PC-9 (cell line): ENCODE measurements around the gene CKAP2. TPM values are rescaled to one million over a fixed set of nuclear protein-coding genes. Genes with fewer than 3 reads are reported as not detected.
"Not testable (repeated sequence)": the region's sequence is repeated elsewhere in the genome, so short reads cannot be mapped to it uniquely, and the experiment has no call there.

ENCODE experiments used
- BruUV-seq: library from RNA; stranded (reverse); fragments of 400-500 nt; replicated peaks from 2 replicates; lab custom pipeline; 2021; lab: Mats Ljungman, UMichigan
- CTCF ChIA-PET: fragments of 300-600 bp; sonication (Branson Sonifier 250); formaldehyde crosslinking; loops from one replicate; lab custom pipeline; 2022; ENCODE audit warnings: antibody characterized with exemption; lab: Charles Lee
- POLR2A ChIA-PET: fragments of 300-600 bp; sonication (Branson Sonifier 250); formaldehyde crosslinking; loops from one replicate; lab custom pipeline; 2022; ENCODE audit warnings: antibody characterized with exemption; ENCODE audit not compliant: unreplicated experiment; lab: Charles Lee
- DNase-seq, 2 experiments: peaks; one replicate each; pipeline versions ENCODE4 v3.0.0 to v3.0.0-alpha.2; 2015 to 2022; ENCODE audit warnings: mixed read lengths in 1 of 2
- H2AFZ ChIP-seq: fragments of 200-600 bp; sonication (generic); 2 replicates; pipeline ENCODE4 v1.8.1; 2017; ENCODE audit warnings: antibody characterized with exemption
- H3F3A ChIP-seq: fragments of 200-600 bp; sonication (generic); 2 replicates; pipeline ENCODE4 v1.8.1; 2017; ENCODE audit warnings: antibody characterized with exemption, mild to moderate bottlenecking, low read depth; ENCODE audit not compliant: insufficient read depth
- H3K27ac ChIP-seq: fragments of 200-600 bp; sonication (generic); 2 replicates; pipeline ENCODE4 v1.6.1; 2016; ENCODE audit warnings: mixed run types
- H3K27me3 ChIP-seq: fragments of 200-600 bp; sonication (generic); 2 replicates; pipeline ENCODE4 v1.6.1; 2016; ENCODE audit warnings: low read depth, mixed run types; ENCODE audit not compliant: insufficient read depth
- H3K36me3 ChIP-seq: fragments of 200-600 bp; sonication (generic); 2 replicates; pipeline ENCODE4 v1.6.1; 2016; ENCODE audit warnings: low read depth, mixed run types
- H3K4me1 ChIP-seq: fragments of 200-600 bp; sonication (generic); replicated peaks from 2 replicates; pipeline ENCODE4 v1.6.1; 2016; ENCODE audit warnings: mixed run types; ENCODE audit not compliant: insufficient read depth
- H3K4me2 ChIP-seq: fragments of 200-600 bp; sonication (generic); 2 replicates; pipeline ENCODE4 v1.6.1; 2017; ENCODE audit warnings: mixed run types
- H3K4me3 ChIP-seq: fragments of 200-600 bp; sonication (generic); 2 replicates; pipeline ENCODE4 v1.6.1; 2016; ENCODE audit warnings: mixed run types
- H3K79me2 ChIP-seq: fragments of 200-600 bp; sonication (generic); 2 replicates; pipeline ENCODE4 v1.6.1; 2017; ENCODE audit warnings: low read depth, mixed run types
- H3K9me2 ChIP-seq: fragments of 200-600 bp; sonication (generic); 2 replicates; pipeline ENCODE4 v1.8.1; 2017; ENCODE audit warnings: mild to moderate bottlenecking; ENCODE audit not compliant: insufficient read depth
- H3K9me3 ChIP-seq: fragments of 200-600 bp; sonication (generic); 2 replicates; pipeline ENCODE4 v1.8.1; 2016; ENCODE audit warnings: low read depth; ENCODE audit not compliant: insufficient read depth
- H4K20me1 ChIP-seq: fragments of 200-600 bp; sonication (generic); 2 replicates; pipeline ENCODE4 v1.8.1; 2017; ENCODE audit not compliant: insufficient read depth
- intact Hi-C: fragments of 100-400 bp; cut with micrococcal nuclease; formaldehyde crosslinking; loops from one replicate; pipeline ENCODE4 v1.10.0; 2022; ENCODE audit not compliant: unreplicated experiment
- total RNA-seq: library from RNA; stranded (reverse); gene quantifications from 2 replicates; pipeline ENCODE4 v1.2.3, GENCODE V29; 2021

CKAP2 gene
- total RNA-seq, 1 experiment from 2014 or later = 91.3 TPM

GRCh38 chr13:52494241-52494640, 39.0 kb downstream of the CKAP2 start:
- H3K4me3 ChIP-seq, POLR2A ChIA-PET, H4K20me1 ChIP-seq, H3K27me3 ChIP-seq, H3K79me2 ChIP-seq, H3K36me3 ChIP-seq, DNase-seq, intact Hi-C loops, H3K4me2 ChIP-seq, H3K4me1 ChIP-seq, H3K9me3 ChIP-seq, CTCF ChIA-PET, H3K9me2 ChIP-seq, H3K27ac ChIP-seq, H2AFZ ChIP-seq, H3F3A ChIP-seq, BruUV-seq: not testable (repeated sequence)

- H3K4me2 ChIP-seq, H3K9me2 ChIP-seq, H3K36me3 ChIP-seq, H4K20me1 ChIP-seq, H3K9me3 ChIP-seq, POLR2A ChIA-PET, CTCF ChIA-PET, H3K4me3 ChIP-seq, H2AFZ ChIP-seq, H3F3A ChIP-seq, BruUV-seq, H3K79me2 ChIP-seq, H3K27me3 ChIP-seq, H3K27ac ChIP-seq, intact Hi-C loops, DNase-seq, H3K4me1 ChIP-seq: not testable (repeated sequence)
Measured at GRCh38 chr13:52497979-52498378, 42.7 kb downstream of the CKAP2 start.

GRCh38 chr13:52502277-52502676, 47.0 kb downstream of the CKAP2 start:
- H3K9me3 ChIP-seq, H3K27ac ChIP-seq, intact Hi-C loops, H4K20me1 ChIP-seq, BruUV-seq, CTCF ChIA-PET, H3K4me3 ChIP-seq, H3F3A ChIP-seq, H3K79me2 ChIP-seq, POLR2A ChIA-PET, H2AFZ ChIP-seq, DNase-seq, H3K4me2 ChIP-seq, H3K36me3 ChIP-seq, H3K9me2 ChIP-seq, H3K4me1 ChIP-seq: not testable (repeated sequence)
- peaks cover 12% of the 10 kb centered on the region; the same call in 1 of the 2 replicates for H3K27me3 ChIP-seq

- H3K4me2 ChIP-seq, H3K4me1 ChIP-seq, CTCF ChIA-PET, BruUV-seq, H3F3A ChIP-seq, H4K20me1 ChIP-seq, H3K36me3 ChIP-seq, POLR2A ChIA-PET, H3K9me3 ChIP-seq, H3K27ac ChIP-seq, H3K4me3 ChIP-seq, H2AFZ ChIP-seq, H3K9me2 ChIP-seq, H3K79me2 ChIP-seq, intact Hi-C loops, DNase-seq: not testable (repeated sequence)
- peaks cover 12% of the 10 kb centered on the region; the same call in 1 of the 2 replicates for H3K27me3 ChIP-seq
Measured at GRCh38 chr13:52505843-52506242, 50.6 kb downstream of the CKAP2 start.

GRCh38 chr13:52509532-52509931, 54.3 kb downstream of the CKAP2 start:
- H3K4me2 ChIP-seq, H2AFZ ChIP-seq, H3K79me2 ChIP-seq, H3K9me2 ChIP-seq, H3K27me3 ChIP-seq, H3K9me3 ChIP-seq, BruUV-seq, H3K27ac ChIP-seq, H3K36me3 ChIP-seq, intact Hi-C loops, H3F3A ChIP-seq, CTCF ChIA-PET, H3K4me1 ChIP-seq, H3K4me3 ChIP-seq, POLR2A ChIA-PET, DNase-seq, H4K20me1 ChIP-seq: not testable (repeated sequence)

GRCh38 chr13:52510221-52510797, 55.0 kb downstream of the CKAP2 start:
- H3K9me3 ChIP-seq, H3K27me3 ChIP-seq, H3K4me1 ChIP-seq, POLR2A ChIA-PET, intact Hi-C loops, DNase-seq, H3K36me3 ChIP-seq, BruUV-seq, H3K27ac ChIP-seq, H3K4me2 ChIP-seq, H3K4me3 ChIP-seq, H3K79me2 ChIP-seq, H4K20me1 ChIP-seq, H3K9me2 ChIP-seq, H2AFZ ChIP-seq, CTCF ChIA-PET, H3F3A ChIP-seq: not testable (repeated sequence)

- H3K36me3 ChIP-seq, POLR2A ChIA-PET, H3K9me3 ChIP-seq, H3K9me2 ChIP-seq, H3F3A ChIP-seq, BruUV-seq, intact Hi-C loops, H3K27me3 ChIP-seq, DNase-seq, H3K4me3 ChIP-seq, H2AFZ ChIP-seq, H3K79me2 ChIP-seq, H3K4me1 ChIP-seq, H3K27ac ChIP-seq, CTCF ChIA-PET, H3K4me2 ChIP-seq, H4K20me1 ChIP-seq: not testable (repeated sequence)
Measured at GRCh38 chr13:52511598-52511997, 56.3 kb downstream of the CKAP2 start.
